Measurements from ENCODE around the gene ACVR2A.

The ACVR2A gene

DNA sequence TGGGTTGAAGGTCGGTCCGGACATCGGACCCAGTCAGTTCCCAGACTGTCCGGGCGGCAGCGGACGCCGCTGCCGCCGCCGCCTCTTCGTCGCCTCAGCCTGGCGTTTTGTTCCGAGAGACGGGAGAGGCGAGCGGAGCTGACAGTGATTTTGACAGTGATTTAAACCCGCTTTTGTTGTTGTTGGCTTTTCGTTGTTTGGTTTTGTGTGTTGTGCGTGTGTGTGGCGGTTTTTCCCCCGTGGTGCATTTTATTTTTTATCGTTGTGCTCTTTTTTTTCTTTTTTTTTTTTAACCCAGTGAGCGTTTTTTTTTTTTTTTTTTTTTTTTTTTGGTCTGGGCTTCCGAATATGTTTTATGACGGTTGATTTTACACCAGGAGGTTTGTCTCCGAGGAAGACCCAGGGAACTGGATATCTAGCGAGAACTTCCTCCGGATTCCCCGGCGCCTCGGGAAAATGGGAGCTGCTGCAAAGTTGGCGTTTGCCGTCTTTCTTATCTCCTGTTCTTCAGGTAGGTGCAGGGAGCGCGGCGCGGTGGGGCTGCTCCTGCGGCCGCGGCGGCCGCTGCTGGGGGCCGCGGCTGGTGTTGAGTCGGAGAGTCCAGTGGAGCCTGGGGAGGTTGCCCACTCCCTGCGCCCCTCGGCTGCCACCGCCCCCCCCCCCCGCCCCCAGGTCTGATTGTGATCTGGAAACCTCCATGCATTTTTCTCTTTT, at the start of gene ACVR2A:
TSS of gene ACVR2A (plus strand) at position 333 of the 714 bp plus-strand sequence. CDS start at position 457, 124 bp downstream.
- peak; percentile 7 to 9 for DNase-seq (ENCODE audit: low read depth in 2 of 2)

DNA sequence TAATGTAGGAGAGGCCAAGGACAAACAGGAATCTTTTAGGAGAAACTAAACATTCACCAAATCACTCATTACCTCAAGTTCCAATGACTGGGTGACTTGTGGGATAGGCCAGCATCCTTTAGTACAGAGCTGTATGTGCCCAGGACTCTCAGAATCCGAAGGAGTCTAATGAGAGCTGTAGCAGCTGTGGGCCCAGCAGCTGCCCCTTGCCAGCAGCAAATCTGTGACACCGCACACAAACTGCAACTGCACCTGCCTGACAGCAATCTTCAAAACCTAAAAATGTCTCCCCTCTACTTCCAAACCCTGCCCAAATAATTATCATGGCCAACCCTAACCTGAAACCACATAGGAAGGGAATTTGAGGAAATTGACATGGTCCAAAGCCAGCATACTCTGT, 44.5 kb upstream of the ACVR2A start:
- DNase-seq (ENCODE audit: low read depth in 2 of 2) = no peak

DNA sequence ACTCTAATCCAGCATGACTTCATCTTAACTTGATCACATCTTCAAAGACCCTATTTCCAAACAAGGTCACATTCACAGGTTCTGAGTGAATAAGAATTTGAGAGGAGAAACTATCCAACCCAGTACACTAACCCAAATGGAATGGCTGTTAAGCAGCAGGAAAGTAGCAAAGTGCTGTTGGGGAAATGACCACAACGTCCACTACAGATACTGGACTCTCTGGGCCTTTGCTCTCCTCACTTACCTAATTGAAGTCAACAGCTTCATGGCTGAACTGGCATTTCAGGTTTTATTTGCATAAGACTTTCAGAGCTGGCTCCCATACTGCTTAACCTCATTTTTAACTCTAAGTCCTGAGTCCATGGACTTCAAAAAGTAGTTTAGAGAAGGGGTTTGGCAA, 38.0 kb upstream of the ACVR2A start:
- DNase-seq (ENCODE audit: low read depth in 2 of 2) = no peak

DNA sequence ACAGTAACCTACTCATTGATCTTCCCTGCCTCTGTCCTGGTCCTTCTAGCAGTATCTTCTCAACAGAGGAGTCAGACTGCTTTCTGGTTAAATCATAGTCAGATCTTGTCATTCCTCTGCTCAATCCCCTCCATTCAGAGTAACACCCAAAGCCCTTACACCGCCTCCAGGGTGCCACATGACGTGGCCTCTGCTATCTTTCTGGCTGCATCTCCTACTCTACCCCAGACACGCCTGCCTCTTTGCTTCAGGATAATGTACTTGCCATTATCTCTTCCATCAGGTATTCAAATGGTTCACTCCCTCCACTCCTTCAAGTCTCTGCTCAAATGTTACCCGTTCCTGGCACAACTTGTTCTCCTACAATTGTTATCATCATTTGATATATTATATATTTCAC, 36.3 kb upstream of the ACVR2A start:
- DNase-seq (ENCODE audit: low read depth in 2 of 2) = no peak

DNA sequence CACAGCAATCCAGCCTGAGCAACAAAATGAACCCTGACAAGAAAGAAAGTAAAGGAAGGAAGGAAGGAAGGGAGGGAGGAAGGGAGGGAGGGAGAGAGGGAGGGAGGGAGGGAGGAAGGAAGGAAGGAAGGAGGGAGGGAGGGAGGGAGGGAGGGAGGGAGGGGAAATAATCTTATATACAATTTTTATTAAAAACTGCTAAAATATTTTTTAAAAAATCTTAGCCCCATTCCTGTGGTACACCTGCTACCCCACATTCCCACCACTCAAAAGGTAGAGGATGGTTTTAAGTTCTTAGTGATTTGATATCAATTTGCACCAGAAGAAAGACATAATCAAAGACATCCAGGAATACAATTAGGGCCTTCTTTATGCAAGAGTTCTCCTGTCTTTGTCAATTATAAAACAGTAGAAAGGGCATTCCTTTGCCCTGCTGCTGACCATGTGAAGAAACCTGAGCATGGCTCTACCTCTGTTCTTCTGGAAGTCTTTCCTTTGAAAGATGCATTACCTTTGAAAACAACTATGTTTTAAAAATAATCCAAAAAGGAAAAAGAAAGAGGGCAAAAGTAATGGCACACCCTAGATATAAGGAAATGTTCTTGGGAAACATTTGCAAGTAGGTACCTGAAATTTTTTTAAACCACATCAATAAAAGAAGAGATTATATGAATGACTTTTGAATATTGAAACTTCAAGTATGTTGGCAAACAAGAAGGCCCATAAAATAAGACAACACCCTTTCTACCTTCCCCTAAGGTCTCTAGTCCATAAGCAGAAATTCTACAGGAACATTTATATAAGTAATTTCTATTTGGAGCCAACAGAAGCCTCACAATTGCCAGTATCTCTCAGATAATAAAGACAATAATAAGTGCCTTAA, 33.7 kb upstream of the ACVR2A start:
- no peak for DNase-seq (ENCODE audit: low read depth in 2 of 2)

DNA sequence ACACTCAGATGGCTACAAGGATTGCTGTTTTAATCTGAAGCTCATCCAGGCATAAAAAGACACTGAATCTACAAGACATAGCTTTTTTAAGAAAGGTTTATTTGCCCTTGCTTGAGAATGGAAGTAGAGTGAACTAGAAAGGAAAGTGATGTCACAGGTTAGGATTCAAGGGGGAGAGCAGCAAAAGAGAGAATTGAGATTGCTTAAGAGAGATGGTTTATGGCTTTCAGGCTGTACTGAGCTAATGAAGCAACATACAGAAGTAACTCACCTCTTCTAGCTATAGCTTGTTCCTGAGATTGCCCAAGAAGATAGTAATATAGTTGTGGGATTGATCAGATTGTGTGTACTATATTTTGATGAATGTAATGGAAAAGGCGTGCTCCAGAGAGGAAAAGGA, 26.1 kb upstream of the ACVR2A start:
- DNase-seq (ENCODE audit: low read depth in 2 of 2) = no peak

DNA sequence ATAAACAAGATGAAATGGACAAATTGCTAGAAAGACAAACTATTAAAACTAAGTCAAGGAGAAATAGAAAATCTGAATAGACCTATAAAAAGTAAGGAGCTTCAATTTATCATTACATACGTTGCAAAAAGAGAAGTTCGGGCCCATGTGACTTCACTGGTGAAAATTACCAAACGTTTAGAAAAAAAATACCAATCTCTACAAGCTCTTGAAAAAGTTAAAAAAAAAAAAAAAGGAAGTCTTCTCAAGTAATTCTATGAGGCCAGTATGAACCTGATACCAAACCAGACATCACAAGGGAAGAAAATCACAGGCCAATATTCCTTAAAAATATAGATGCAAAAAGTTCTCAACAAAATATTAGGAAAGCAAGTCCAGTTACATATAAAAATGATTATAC, 20.2 kb upstream of the ACVR2A start:
- no peak for DNase-seq (ENCODE audit: low read depth in 2 of 2)

DNA sequence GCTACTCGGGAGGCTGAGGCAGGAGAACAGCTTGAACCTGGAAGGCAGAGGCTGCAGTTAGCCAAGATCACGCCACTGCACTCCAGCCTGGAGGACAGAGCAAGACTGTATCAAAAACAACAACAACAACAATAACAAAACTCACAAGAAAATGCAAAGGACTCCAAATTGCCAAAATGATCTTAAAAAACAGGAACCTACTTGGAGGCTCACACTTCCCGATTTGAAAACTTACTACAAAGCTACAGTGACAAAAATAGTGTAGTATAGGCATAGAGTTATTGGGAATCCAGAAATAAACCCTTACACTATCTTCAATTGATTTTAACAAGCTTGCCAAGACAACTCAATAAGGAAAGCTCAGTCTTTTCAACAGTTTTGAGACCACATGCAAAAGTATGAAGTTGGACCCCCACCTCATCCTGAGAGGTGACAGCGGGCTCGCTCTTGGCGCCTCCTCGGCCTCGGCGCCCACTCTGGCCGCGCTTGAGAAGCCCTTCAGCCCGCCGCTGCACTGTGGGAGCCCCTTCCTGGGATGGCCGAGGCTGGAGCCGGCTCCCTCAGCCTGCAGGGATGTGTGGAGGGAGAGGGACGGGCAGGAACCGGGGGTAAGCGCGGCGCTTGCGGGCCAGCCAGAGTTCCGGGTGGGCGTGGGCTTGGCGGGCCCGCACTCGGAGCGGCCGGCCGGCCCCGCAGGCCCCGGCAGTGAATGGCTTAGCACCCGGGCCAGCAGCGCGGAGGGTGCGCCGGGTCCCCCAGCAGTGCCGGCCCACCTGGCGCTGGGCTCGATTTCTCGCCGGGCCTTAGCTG, 18.3 kb upstream of the ACVR2A start:
- no peak for DNase-seq (ENCODE audit: low read depth in 2 of 2)

DNA sequence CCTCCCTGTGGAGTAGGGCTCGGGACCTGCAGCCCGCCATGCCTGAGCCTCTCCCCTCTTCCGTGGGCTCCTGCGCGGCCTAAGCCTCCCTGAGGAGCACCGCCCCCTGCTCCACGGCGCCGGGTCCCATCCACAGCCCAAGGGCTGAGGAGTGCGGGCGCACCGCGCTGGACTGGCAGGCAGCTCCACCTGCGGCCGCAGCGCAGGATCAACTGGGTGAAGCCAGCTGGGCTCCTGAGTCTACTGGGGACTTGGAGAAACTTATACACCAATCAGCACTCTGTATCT, 17.8 kb upstream of the ACVR2A start:
- DNase-seq (ENCODE audit: low read depth in 2 of 2) = no peak

DNA sequence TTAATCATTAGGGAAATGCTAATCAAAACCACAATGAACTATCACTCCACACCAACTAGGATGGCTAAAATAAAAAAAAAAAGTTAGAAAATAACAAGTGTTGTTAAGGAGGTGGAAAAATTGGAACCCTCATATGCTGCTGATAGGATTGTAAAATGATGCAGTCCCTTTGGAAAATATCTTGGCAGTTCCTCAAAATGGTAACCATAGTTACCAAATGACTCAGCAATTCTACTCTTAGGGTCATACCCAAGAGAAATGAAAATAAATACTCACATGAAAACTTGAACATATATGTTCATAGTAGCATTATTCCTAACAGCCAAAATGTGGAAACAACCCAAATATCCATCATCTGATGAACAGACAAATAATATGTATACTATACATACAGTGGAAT, 15.7 kb upstream of the ACVR2A start:
- DNase-seq (ENCODE audit: low read depth in 2 of 2) = no peak

DNA sequence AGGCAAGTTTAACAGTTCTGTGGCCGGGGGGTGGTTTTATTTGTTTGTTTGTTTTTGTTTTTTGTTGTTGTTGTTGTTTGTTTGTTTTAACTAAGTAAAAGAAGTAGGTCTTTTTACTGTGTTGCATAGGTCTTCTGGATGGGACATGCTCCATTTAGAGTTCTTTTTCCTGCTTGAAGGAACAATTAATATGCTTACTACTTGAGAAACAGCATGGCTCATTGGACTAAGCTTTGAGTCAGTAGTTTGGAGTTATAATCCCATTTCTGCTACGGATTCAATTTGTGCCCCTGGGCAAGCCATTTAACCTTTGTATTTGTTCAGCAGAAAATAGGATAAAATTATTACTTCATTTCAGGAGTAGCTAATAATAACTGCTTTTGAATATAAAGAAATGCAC, 8.7 kb upstream of the ACVR2A start:
- no peak for DNase-seq (ENCODE audit: low read depth in 2 of 2)

DNA sequence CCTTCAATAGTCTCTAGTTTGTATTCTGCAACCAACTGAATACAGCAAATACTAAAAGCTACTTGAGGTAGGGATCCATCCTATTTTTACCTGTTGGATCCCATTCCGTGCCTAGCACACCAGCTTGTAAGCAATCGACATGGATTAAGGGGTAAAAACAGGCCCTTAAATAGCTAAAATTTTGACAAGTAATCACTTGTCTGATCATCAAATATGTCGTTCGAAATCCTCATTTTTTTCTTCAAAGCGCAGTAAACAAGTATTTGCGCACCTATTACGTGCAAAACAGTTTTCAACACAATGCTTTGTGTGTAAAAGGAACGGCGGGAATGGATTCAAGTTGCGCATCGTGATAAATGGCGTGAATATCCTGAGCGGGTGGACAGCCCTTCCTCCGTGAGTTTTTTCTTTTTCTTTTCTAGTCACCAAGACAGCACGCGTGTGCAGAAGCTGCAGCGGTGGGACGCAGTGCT, 1.4 kb upstream of the ACVR2A start:
- DNase-seq (ENCODE audit: low read depth in 2 of 2) = no peak

DNA sequence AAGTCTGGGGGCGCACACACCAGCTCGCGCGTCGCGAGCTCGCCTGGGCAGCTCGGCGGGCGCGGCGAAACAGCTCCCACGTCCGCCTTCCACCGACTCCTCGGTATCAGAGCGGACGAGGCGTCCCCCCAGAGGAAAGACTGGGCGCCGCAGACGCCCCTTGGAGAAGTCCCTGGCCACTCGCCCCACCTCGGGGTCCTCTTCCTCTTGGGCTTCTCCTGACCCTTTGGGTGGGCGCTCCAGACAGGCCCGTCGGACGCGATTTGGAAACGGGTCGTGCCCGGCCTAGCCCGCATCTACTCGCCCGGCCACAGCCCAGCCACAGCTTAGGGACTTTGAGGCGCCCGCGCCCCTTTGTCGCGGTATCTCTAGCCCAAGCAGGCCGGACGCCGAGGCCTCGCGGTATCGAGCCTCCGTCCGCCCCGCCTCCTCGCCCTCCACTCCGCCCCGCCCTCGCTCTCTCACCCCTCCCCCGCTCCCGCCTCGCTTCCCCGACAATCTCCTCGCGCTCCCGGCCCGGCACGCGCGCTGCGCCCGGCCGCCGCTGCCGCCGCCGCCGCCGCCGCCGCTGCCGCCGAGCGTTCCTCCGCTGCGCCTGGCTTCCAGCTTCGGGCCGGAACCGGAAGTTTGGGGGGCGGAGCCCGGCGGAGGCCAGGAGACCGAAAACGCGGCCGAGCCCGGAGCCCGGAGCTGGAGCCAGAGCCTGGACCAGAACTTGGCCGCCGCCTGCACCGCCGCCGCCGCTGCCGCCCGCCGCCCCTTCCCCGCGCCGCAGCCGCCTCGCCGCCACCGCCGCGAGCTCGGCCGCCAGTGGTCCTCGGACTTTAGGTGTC, 749 bp upstream of the ACVR2A start:
- peak; percentile 76 for DNase-seq (ENCODE audit: low read depth in 2 of 2)

DNA sequence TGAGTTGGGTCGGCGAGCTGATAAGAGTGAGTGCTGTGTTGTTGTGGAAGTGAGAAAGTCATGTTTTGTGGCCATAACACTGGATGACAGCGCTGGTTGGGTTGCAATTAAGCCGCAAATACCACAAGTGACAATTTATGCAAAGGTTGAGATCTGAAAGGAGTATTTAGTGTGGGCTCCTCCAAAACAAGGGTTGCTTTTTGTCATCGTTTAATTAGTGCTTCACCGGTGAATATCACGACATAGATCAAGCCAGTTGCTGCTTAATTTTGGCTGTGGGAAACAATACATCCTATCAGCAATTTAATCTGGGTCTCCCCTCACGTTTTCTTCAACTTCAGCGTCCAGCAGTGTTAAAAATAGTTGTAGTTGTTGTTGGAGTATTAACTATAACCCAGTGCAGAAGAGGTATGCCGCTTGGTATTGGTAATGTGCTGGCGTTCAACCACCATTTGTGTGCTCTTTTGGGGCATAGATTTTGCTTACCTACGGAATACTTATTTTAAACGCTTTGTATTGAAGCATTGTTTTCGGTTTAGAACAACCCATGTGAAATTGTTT, 662 bp downstream of the ACVR2A start:
- peak; percentile 8 to 33 for DNase-seq (ENCODE audit: low read depth in 2 of 2)

DNA sequence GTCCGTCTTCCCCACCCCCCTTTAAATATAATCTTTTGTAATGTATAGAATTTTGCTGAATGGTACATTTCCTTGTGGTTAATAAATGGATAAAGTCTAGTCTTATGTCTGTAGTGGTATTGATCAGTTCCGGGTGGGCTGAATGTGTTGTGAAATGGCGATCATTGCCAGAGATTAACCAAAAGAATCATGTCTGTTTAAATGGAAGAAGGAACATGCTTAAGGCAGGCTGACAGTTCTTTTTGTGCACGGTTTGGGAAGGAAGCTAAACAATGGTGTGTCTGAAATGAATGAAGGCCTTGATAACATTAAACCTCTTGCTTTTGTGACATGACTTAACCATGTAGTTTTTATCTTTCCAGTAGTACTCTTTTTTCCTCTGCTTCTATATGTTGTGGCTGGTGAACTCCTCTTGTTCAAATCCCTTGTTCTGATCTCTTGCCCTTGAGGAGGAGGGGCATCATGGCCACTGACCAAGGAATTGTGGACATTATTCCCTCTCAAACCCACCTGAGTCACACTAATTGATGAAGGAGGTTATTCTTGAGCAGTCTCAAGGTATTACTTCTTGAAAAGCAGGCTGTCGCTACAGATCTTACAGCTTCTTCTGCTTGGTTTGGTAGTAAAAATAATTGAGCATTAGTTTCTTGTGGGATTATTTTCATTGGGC, 1.7 kb downstream of the ACVR2A start:
- no peak for DNase-seq (ENCODE audit: low read depth in 2 of 2)

DNA sequence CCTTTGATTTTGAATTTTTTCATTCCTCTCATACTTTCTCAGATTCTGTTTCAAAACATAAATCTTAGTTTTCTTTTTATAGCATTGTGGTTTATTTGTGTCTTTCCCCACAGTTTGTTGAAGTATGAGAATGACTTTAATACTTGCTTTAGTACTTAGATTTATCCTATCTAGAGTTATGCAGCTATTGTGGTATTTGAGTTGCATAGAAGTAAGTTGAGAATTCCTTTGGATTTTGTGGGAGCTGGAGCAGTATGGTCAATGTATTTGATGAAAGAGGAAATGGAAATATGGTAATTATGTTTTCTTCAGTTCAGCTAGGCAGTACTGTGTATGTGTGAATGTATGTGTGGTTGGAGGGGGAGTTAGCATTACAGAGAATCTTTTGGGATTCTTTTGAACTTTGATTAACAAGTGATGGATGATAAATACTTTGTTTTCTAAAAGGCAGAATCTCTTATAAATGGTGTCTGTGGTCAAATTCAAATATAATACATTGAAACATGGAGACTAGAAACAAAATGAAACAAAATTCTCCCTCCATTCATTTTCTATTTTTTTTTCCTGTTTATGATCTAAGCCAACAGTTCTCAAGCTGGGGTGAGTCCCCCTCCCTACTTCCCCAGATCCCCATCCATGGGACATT, 3.0 kb downstream of the ACVR2A start:
- no peak for DNase-seq (ENCODE audit: low read depth in 2 of 2)

DNA sequence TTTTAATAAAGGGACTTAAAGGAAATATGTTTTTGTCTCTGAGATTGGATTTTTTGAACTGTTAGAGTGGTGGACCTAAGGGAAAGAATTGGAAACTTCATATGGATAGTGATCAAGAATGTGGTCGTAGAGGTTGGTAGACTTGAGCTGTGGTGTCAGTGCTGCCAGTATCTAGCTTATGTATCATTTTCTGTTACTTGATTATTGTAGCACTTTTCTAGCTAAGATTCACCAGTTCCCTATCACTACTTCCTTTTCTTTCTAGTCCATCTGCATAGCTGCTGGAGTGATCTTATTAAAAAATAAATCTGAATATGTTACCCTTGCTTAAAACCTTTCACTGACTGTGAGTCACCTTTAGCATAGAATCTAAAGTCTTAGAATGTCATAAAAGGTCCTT, 6.0 kb downstream of the ACVR2A start:
- no peak for DNase-seq (ENCODE audit: low read depth in 2 of 2)

DNA sequence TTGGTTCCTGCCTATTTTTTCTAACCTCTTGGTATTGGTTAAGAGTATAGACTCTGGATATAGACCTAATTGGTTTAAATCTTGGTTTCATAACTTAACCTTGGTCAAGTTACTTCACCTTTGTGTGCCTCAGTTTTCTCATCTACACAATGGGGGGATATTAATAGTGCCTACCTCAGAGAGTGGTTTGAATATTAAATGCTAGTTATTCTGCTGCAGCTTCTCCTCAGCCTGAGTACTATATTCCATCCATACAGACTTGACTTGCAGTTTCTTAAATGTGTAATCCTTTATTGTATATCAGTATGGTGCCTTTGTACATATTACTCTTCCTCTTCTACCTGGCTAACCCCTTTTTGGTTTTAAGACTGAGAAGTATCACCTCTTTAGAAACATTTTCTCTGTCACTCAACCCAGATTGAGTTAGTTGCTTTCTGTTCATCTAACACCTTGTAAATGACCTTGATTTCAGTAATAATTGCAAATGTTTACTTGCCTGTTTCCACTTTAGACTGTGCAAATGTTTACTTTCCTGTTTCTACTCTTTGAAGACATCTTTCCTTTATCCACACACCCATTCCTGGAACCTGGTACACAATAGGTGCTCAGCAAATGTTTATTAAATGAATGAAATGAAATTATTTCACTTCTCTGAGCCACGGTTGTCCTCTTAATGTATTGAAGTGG, 6.6 kb downstream of the ACVR2A start:
- DNase-seq (ENCODE audit: low read depth in 2 of 2) = no peak

DNA sequence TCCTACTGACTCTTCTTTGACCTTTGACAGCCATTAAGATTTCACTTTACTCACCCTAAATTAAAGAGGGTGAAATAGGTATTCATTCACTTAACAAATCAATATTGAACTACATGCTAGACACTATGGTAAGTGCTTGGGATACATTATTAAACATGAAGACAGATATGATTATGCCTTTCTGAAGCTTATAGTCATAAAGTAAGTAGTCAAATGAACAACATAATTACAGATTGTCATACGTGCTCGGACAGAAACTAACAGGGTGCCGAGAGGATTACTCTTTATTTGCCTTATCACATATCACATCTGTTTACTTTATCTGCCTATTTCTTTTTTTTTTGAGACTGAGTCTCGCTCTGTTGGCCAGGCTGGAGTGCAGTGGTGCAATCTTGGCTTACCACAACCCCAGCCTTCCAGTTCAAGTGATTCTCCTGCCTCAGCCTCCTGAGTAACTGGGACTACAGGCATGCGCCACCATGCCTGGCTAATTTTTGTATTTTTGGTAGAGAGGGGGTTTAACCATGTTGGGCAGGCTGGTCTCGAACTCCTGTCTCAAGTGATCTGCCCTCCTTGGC, 9.8 kb downstream of the ACVR2A start:
- DNase-seq (ENCODE audit: low read depth in 2 of 2) = no peak

Measured in activated CD4-positive, alpha-beta T cell treated with anti-CD3 and anti-CD28 coated beads for 24 hours (primary cell).